ENCODE data around the gene DOCK10.

The DOCK10 gene

DNA sequence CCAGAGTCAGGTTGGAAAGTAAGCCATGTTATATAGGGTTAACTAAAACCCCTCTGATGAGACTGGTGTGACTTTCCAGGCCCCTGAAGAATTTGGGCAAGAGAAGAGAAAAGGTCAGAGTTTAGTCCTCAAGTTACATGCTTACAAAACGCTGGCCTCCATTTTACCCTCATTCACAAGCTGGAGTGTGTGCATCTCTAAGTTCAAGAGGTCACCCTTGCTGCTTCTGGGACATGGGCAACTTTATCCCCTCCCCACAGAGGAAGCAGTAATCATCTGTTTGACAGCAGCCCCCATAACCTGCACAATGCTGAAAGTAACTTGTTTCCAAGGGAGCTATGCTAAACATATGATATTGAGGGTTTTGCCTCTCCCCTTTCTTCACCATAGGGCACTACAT is 240.9 kb downstream of the DOCK10 start:
- no peak for TF ChIP-seq EZH2 (IDR thresholded peaks at IDR 0.05; ENCODE audit: borderline replicate concordance, low read depth, low read length, severe bottlenecking)
- TF ChIP-seq, protein P1, sequence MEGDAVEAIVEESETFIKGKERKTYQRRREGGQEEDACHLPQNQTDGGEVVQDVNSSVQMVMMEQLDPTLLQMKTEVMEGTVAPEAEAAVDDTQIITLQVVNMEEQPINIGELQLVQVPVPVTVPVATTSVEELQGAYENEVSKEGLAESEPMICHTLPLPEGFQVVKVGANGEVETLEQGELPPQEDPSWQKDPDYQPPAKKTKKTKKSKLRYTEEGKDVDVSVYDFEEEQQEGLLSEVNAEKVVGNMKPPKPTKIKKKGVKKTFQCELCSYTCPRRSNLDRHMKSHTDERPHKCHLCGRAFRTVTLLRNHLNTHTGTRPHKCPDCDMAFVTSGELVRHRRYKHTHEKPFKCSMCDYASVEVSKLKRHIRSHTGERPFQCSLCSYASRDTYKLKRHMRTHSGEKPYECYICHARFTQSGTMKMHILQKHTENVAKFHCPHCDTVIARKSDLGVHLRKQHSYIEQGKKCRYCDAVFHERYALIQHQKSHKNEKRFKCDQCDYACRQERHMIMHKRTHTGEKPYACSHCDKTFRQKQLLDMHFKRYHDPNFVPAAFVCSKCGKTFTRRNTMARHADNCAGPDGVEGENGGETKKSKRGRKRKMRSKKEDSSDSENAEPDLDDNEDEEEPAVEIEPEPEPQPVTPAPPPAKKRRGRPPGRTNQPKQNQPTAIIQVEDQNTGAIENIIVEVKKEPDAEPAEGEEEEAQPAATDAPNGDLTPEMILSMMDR (IDR thresholded peaks at IDR 0.05; ENCODE audit: borderline replicate concordance, extremely low read depth, low read length, poor library complexity, severe bottlenecking) = no peak
- Histone ChIP-seq H3K27ac (ENCODE audit: low read length) (no peak overlapping the region), H3K79me2 (ENCODE audit: insufficient read depth, low read length) (no peaks in the 10 kb centered on the region), H3K4me2 (ENCODE audit: insufficient read depth, low read length) (no peak overlapping the region), H3K9me3 (ENCODE audit: insufficient read depth, low read length, severe bottlenecking) (no peaks in the 10 kb centered on the region), H3K27me3 (ENCODE audit: insufficient read depth, low read length, poor library complexity) (no peaks in the 10 kb centered on the region), H2AFZ (ENCODE audit: low read depth, low read length) (no peak overlapping the region), H3K9ac (ENCODE audit: low read depth, low read length) (no peak overlapping the region), H3K4me1 (ENCODE audit: insufficient read depth, low read length) (no peaks in the 10 kb centered on the region), H3K36me3 (ENCODE audit: insufficient read depth, low read length) (peaks cover 92% of the 10 kb centered on the region), H3K4me3 (ENCODE audit: low read depth in 1 of 2, low read length in 2 of 2) (no peak overlapping the region), H4K20me1 (ENCODE audit: insufficient read depth, low read length) (no peaks in the 10 kb centered on the region)
- ATAC-seq (ENCODE audit: insufficient read depth, low read depth) (no peak), DNase-seq (no peak)

- H3K27me3 ChIP-seq (ENCODE audit: insufficient read depth, low read length, poor library complexity) = no peaks in the 10 kb centered on the region
- H3K4me1 ChIP-seq (ENCODE audit: insufficient read depth, low read length) = no peaks in the 10 kb centered on the region
- no peak overlapping the region for H3K9ac ChIP-seq (ENCODE audit: low read depth, low read length)
- no peak overlapping the region for H3K4me3 ChIP-seq (ENCODE audit: low read depth in 1 of 2, low read length in 2 of 2)
- peaks cover 90% of the 10 kb centered on the region for H3K36me3 ChIP-seq (ENCODE audit: insufficient read depth, low read length)
- TF ChIP-seq EZH2 (IDR thresholded peaks at IDR 0.05; ENCODE audit: borderline replicate concordance, low read depth, low read length, severe bottlenecking) = no peak
- TF ChIP-seq, protein P1 (IDR thresholded peaks at IDR 0.05; ENCODE audit: borderline replicate concordance, extremely low read depth, low read length, poor library complexity, severe bottlenecking) = no peak
- H2AFZ ChIP-seq (ENCODE audit: low read depth, low read length) = no peak overlapping the region
- H3K9me3 ChIP-seq (ENCODE audit: insufficient read depth, low read length, severe bottlenecking) = no peaks in the 10 kb centered on the region
- DNase-seq = no peak
- no peak overlapping the region for H3K27ac ChIP-seq (ENCODE audit: low read length)
- no peaks in the 10 kb centered on the region for H4K20me1 ChIP-seq (ENCODE audit: insufficient read depth, low read length)
- no peaks in the 10 kb centered on the region for H3K79me2 ChIP-seq (ENCODE audit: insufficient read depth, low read length)
- no peak overlapping the region for H3K4me2 ChIP-seq (ENCODE audit: insufficient read depth, low read length)
- ATAC-seq (ENCODE audit: insufficient read depth, low read depth) = no peak
Measured at GRCh38 chr2:224799691-224800090, 242.6 kb downstream of the DOCK10 start.

- no peaks in the 10 kb centered on the region for H4K20me1 ChIP-seq (ENCODE audit: insufficient read depth, low read length)
- DNase-seq (no peak), ATAC-seq (ENCODE audit: insufficient read depth, low read depth) (no peak)
- H3K27ac ChIP-seq (ENCODE audit: low read length) = no peak overlapping the region
- no peaks in the 10 kb centered on the region for H3K27me3 ChIP-seq (ENCODE audit: insufficient read depth, low read length, poor library complexity)
- TF ChIP-seq EZH2 (IDR thresholded peaks at IDR 0.05; ENCODE audit: borderline replicate concordance, low read depth, low read length, severe bottlenecking) = no peak
- TF ChIP-seq, protein P1 (IDR thresholded peaks at IDR 0.05; ENCODE audit: borderline replicate concordance, extremely low read depth, low read length, poor library complexity, severe bottlenecking) = no peak
- no peaks in the 10 kb centered on the region for H3K4me1 ChIP-seq (ENCODE audit: insufficient read depth, low read length)
- H2AFZ ChIP-seq (ENCODE audit: low read depth, low read length) = no peak overlapping the region
- H3K36me3 ChIP-seq (ENCODE audit: insufficient read depth, low read length) = peaks cover 90% of the 10 kb centered on the region
- H3K4me2 ChIP-seq (ENCODE audit: insufficient read depth, low read length) = no peak overlapping the region
- H3K9me3 ChIP-seq (ENCODE audit: insufficient read depth, low read length, severe bottlenecking) = no peaks in the 10 kb centered on the region
- no peak overlapping the region for H3K4me3 ChIP-seq (ENCODE audit: low read depth in 1 of 2, low read length in 2 of 2)
- no peaks in the 10 kb centered on the region for H3K79me2 ChIP-seq (ENCODE audit: insufficient read depth, low read length)
- no peak overlapping the region for H3K9ac ChIP-seq (ENCODE audit: low read depth, low read length)
Measured at GRCh38 chr2:224798180-224798579, 244.1 kb downstream of the DOCK10 start.

Data from DND-41 (cell line).